Central memory CD4-positive, alpha-beta T cell (primary cell): ENCODE data around the gene MYLK2.

ENCODE experiments used
- DNase-seq: peaks from one replicate; pipeline ENCODE4 v3.0.0; 2022

Gene MYLK2

DNA sequence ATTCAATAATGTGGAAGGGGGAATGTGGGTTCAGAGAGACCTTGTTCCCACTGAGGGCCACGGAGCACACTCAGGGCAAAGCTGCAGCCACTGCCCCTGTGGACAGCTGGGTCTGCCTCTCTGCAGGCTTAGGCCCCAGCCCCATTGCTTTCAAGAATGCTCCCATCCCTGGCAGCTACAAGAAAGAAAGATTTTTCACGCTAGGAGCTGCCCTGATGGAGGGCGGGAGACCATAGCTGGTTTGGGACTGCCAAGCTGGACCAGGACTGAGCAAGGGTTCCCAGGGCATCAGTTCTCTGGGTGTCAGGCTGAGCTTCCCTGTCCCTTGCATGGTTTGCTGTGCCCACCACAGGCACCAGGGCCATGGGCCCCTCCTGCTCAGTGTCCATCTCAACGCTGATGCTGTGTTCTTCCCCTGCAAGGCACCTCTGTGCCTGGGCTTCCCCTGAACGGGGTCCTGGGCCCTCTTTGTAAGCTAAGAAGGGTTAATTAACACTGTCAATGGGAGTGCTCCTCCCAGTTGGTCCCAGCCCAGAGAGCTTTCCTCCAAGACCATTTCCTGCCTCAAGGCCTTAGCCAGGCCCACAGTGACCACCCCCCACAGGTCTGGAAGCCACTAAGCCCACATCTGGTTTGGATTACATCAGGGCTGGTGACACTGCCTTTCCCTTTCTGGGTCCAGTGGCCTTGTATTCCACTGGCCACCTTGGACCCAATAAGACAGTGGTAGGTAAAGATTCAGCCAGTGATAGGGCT is 17.9 kb downstream of the MYLK2 start:
- no peak for DNase-seq

DNA sequence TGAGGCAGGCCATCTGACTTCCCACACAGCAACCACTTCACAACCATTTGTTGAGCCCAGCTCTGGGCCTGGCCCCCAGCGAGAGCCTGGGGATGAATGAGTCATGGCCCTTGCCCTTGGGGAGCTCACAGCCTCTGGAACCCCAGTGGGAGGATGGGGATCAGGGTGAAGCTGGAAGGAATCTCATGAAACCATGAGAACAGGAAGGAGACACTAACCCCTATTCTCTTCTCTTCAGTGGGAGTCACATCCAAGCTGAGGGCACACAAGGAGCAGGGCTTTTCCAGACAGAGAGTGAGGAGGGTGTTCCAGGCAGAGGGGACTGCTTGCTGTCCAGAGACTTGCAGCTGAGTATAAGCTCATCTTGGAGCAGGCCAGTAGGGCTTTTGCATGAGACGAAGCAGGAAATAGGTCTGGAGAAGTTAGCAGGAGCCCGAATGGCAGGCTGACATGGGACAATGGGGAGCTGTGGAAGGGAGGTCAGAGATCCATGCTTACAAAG is 18.8 kb downstream of the MYLK2 start:
- DNase-seq: no peak

DNA sequence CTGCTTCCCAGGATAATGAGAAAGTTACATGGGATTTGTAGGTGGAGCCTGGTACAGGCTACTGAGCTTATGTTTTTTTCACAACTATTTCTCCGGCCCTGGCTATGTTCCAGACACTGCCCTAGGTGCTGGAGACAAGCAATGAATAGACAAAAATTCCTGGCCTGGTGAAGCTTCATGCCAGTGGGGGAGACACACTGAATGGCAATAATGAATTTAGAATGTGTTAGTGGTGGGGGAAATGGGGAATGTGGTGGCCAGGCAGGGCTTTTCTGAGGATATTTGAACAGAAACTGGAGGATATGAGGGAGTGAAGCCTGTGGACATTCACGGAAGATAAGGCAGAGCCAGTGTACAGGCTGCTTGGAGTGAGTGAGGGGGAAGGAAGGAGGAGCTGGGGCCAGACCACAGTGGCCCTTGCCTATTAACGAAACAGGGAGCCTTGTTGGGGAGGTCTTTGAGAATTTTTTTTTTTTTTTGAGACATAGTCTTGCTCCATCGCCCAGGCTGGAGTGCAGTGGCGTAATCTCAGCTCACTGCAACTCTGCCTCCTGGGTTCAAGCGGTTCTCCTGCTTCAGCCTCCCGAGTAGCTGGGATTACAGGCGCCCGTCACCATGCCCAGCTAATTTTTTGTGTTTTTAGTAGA is 19.6 kb downstream of the MYLK2 start:
- no peak for DNase-seq

DNA sequence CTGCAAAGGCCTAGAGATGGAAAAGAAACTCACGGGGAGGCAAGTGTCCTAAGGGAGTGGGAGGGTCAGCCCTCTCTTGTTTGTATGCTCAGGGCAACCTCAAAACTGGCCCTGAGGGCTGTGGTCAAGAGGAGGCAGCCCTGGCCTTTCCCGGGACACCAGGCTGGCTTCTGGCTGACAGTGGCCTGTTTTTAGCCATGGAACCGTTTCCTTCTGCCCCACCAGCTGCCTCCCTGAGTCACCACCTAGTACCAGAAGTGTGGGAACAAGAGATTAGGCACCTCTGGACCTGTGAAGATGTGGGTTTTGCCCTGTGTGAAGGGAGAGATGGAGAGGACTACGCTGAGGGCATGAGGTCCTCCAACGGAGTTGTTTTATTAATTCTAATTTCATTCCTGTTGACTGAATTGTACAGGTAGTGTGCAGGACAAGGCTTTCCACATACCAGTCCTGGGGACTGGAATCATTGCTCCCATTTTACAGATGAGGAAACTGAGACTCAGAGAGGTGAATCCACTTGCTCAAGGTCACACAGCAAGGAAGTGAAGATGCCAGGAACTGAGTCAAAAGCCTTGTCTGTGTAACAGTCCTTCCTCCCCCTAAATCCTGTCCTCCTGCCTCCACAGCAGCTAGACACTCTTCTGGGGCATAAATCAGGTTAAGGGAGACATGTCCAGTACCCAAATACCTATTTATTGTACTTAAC is 20.8 kb downstream of the MYLK2 start:
- no peak for DNase-seq

- no peak for DNase-seq
Measured at GRCh38 chr20:31840906-31841816, 22.0 kb downstream of the MYLK2 start.

DNA sequence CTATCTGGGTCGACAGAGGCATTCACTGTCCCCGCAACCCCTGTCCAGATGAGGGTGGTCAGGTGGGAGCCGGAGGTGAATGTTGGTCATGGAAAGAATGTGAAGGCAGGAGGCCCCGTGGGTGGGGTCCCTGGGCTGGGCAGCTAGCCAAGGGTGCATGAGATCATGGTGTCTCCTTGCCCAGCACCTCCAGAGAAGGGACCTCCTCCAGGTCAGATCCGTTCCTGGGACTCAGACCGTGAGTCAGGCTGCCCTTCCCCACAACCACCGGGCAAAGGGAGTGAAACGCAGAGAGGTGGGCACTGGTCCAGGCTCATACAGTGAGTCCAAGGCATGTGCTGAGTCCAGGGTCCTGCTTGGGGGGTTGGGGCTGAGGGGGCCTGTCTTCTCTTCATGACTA is 22.8 kb downstream of the MYLK2 start:
- no peak for DNase-seq

DNA sequence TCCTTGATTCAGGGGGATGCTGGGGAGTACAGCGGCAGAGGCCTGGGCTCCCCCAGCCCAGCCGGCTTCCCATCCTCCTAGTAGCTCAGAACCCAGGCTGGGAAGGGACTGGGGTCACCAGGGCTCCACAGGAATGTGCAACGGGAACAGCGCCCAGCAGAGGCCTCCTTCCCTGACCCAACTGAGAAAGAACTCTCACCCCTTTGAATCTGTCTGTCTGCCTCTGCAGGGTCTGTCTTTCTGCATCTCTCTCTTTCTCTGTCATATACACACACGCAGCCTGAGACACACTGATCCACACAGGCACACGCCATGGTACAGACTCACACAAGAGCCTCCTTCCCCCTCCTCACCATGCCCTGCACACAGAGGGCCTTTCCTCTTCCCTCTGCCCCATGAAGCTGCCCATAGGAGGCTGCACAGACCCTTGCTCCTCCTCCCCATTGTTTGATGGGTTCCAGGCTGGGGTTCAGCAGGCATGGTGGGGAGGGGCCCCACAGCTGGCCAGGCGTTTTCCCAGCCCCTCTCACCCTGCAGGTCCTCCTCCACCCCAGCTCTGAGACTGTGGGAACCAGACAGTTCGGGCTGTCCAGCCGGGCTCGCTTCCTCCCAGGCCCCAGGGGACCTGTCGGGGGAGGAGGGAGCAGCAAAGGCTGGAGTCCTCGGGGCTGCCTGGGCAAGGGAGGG is 23.5 kb downstream of the MYLK2 start:
- no peak for DNase-seq

DNA sequence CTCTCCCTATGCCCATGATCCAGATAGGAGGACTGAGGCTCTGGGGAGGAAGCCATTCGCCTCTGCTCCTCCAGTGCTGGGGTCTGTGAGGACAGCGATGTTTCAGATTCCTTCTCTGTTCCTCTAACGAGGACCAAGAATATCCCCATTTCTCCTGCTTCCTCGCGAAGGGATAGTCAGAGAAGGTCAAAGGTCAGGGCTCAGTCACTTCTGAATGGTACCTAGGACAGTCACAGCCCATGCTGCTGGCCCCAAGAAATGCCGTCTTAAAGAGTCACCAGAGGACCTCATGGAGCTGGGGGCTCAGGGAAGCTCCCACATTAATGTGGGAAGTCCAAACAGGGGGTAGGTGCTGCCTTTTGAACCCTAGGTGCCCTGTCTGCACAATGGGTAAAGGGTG is 24.1 kb downstream of the MYLK2 start:
- no peak for DNase-seq

DNA sequence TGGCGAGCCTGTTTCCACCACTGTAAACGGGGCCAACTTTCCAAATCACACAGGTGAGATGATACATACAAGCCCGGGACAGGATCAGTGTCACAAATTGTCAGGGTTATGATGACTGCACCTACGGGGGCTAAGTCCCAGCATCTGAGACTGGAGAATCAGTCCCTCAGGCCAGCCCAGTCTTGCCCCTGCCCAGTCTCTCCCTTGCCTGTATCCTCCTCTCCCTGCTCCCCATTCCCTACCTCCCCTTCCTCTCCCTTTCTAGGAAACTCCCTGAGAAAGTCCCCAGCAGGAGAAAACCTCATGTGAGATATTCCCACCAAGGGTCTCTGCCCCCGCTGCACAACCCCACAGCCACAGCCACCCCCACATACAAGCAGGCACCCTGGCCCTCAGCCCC is 24.7 kb downstream of the MYLK2 start:
- DNase-seq: no peak

DNA sequence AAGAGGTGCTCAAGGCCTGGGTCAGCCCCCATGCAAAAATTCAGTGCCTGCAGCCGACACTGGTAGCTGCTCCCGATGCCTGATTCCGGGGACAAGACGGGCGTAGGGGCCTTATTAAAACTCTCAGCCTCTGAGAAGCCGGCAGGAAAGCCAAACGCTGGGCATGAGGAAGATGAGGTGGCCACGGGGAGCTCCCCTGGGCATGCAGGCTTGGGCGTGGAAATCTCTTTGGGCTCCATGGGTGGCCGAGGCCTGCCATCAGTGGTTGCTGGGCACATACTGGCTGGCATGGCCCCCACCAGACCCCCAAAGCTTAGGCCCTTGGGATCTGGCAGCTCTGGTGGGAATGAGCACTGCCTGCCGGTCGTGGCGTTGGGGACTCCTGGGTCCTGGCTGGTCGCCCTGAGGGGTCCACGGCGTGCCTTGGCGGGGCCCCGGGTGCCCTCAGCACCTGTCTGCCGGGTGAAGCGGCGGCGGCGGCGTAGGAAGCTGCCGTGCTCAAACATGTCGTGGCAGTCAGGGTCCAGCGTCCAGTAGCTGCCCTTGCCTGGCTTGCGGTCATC is 25.7 kb downstream of the MYLK2 start:
- no peak for DNase-seq

GRCh38 chr20:31845300-31845863 is 26.2 kb downstream of the MYLK2 start, which contains the start of gene FOXS1:
Gene FOXS1 (minus strand): TSS chr20:31845604. CDS start chr20:31845542, 62 bp downstream.
- DNase-seq: no peak

GRCh38 chr20:31846793-31847138 is 27.6 kb downstream of the MYLK2 start:
- DNase-seq: no peak

- no peak for DNase-seq
Measured at GRCh38 chr20:31848088-31848999, 29.2 kb downstream of the MYLK2 start.

GRCh38 chr20:31849306-31849930 is 30.3 kb downstream of the MYLK2 start:
- no peak for DNase-seq

DNA sequence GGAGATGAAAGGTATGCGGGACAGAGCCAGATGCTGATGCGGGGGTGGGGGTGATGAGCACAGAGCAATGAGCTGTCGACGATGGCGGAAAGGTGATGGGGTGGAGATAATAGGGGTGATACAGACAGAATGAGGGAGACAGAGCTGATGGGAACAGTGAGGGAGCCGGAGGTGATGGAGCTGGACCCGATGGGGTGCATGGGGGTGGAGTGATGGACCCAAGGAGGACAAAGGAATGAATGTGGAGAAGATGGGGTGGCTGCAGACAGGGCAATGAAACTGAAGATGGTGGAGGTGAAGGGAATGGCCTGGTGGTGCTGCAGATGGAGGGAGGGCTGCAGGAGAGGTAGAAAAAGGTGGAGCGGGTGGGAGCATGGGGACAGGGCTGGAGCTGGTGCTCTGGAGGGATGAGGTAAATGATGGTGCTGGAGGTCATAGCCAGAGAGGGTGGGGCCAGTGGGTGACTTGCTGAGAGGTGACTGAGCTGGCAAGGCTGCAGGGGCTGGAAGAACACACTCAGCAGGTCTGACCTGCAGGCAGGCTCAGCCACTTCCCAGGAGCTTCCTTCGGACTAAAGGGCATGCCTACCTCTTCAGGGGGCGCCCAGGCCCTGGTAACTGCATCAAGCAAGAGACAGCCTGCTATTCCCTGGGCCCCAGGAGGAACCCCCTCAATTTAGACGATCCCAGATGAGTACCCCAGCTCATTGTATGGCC is 32.2 kb downstream of the MYLK2 start:
- DNase-seq: no peak

DNA sequence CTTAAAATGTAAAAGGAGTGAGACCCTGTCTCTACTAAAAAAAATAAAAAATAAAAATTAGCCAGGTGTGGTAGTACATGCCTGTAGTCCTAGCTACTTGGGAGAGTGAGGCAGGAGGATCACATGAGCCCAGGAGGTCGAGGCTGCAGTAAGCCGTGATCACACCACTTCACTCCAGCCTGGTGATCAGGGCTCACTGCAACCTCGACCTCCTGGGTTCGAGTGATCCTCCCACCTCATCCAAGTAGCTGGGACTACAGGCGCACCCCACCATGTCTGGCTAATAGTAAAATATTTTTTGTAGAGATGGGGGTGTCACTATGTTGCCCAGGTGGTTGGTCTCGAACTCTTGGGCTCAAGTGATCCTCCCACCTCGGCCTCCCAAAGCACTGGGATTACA is 34.3 kb downstream of the MYLK2 start:
- no peak for DNase-seq

DNA sequence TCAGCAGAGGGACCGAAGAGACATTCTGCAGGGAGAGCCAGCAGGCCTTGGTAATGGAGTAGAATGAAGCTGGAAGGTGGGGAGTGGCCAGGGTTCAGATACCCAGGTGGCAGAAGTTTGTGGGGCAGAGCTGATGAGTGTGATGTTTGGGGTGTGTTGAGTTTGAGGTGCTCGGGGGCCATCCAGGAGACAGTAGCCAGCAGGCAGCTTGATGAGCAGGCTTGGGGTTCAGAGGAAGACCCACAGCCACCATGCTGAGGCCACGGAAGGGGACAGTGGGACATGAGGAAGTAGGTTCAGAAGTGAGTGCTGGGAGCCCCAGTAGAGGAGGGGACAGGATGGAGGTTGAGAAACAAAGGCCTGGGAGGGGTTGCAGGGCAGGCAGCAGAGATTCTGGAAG is 37.4 kb downstream of the MYLK2 start:
- no peak for DNase-seq

DNA sequence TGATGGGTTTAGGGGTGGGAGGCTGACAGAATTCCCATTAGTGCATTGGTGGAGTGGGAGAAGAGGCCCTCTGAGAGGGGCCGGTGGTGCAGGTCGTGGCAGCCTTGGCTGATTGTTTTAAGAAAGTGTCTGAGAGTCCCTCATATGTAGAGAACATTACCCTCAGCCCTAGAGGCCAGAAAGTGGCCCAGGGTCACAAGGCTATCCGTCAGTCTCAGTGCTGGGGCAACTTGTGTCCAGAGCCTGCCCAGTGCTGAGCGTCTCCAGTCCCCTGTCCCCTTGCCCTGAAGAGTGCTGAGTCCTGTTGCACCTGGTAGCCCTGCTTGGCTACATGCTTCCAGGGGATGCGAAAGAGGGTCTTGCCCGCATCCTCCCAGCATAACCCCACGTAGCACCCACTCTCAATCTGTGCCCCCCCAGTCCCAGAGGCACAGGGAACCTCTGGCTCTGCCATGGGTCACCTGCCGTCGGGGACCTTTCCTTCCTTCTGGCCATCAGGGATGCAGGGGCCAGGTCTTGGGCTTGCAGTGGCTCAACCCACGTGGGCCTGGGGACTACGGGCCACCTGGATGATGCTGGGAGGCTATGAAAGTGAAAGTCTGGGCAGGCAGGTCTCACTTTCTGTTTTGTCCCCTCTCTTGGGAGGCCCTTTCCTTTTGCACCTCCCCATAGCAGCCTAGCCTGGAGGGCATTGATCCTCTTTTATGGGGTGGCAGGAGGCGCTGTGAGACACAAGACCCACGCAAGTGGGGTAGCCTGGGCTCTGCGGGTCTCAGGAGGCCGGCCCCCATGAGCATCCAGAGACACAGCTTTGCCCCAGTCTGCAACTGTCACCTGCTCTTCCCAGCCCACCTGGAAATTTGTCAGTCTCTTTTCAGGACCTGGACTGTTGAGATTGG is 39.0 kb downstream of the MYLK2 start:
- DNase-seq: no peak
